GM19328 (cell line): Measurements from ENCODE around the gene ZFPL1.

Source experiments
- ATAC-seq: cut with Tn5 transposase; IDR thresholded peaks from one replicate; pipeline ENCODE4 v1.9.1; 2021; ENCODE audit warnings: mild to moderate bottlenecking, moderate library complexity; ENCODE audit not compliant: unreplicated experiment

ZFPL1 gene

DNA sequence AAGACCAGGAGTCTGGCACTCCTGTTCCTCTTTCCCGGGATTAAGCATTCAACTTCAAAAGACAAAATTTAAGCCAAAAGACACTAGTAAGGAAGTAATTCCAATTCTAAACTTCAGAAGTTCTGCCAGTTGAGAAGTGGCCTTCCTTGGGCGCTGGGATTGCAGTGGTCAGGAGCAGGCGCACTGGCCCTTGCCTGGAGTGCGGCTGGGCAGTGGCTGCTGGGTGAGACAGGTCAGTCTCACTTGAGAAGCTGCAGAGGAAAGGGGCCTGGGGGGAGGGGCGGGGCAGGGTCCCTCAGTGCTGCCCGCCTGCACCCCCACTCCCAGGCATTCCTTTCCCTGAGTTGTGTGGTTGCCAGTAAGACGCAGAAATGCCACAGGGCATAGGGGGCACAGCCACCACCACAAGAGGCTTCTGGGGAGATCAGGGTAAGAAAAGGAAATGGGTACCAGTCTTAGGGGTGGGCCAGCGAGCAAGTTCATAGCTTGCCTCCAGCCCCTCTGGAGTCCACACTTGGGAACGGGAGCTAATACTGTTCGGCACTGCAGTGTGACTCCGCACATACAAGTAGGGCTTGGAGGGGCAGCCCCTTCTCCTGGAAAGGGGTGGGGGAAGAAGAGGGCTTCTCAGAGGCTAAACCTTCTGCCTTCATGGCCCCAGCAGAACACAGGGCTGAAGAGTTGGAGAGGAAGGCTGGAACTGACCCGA is 43.6 kb downstream of the ZFPL1 start:
- no peak for ATAC-seq

GRCh38 chr11:65128182-65129145 is 44.4 kb downstream of the ZFPL1 start:
- no peak for ATAC-seq

- no peak for ATAC-seq
Measured at GRCh38 chr11:65129649-65130441, 45.8 kb downstream of the ZFPL1 start.

DNA sequence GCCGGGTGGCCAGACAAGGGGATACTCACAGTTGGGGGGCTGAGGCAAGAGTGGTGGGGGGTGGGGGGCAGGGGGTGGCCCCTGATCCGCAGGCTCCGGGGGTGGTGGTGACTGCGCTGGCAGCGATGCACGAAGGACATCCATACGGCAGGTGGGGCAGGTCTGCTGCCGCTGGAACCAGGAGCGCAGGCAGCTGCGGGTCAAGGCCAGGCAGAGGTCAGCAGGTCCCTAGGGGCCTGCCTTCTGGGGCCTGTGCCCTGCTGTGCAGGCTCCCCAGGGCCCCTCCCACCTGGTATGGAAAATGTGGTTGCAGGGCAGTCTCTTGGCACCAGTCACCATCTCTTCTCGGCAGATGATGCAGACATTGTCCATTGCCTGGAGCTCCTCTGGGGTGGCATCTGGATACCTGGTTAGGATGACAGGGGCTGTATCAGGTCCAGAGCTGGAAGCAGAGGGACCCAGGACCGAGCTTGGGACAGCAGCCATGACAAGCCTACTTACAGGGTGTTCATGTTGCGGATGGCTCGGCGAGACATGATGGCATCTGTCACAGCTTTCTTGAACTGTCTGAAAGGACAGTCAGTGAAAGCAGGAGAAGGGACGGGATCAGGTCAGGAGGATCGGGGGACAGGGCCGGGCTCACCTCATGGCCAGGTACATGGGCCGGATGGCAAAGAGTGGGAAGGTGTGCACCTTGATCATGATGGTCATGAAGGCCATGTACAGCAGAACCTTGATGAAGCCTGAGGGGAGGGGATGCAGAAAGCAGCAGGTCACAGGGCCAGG is 46.8 kb downstream of the ZFPL1 start:
- ATAC-seq, result no peak

- ATAC-seq, result no peak
Measured at GRCh38 chr11:65131417-65131776, 47.4 kb downstream of the ZFPL1 start.

GRCh38 chr11:65131895-65132237 is 47.8 kb downstream of the ZFPL1 start:
- ATAC-seq, result no peak

DNA sequence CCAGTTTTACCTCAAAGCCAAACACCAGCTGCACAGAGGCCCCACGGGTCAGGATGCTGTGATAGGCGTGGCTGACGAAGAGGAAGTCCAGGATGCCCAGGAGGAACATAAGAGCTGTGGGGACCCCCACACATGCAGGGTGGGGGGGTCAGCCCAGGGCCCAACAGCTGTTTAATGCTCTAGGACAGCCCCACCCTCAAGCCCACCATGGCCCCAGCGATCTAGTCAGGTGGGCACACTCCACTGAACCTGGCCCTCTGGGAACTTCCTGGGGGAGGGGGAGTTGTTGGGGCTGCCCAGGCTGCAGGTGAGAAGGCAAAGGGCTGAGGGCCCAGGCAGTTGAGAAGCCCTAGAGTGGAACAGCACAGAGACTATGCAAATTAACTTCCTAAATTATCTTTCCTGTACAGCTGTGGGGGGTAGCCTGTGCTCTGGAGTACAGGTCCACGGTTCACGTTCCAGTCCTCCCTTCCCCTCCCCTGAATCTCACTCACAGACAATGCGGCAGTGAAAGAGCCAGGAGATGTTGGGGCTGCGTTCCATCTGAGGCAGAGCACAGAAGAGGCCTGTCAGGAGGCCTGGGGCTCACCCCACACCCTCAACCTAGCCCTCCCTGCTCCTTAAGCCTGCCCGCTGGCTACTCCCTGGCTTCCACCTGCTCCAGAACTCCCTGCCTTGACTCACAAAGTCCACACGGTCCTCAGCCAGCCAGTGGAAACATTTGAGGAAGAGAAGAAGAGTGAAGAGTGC is 48.4 kb downstream of the ZFPL1 start:
- ATAC-seq, result peak; percentile 47

- no peak for ATAC-seq
Measured at GRCh38 chr11:65132988-65133700, 49.1 kb downstream of the ZFPL1 start.

DNA sequence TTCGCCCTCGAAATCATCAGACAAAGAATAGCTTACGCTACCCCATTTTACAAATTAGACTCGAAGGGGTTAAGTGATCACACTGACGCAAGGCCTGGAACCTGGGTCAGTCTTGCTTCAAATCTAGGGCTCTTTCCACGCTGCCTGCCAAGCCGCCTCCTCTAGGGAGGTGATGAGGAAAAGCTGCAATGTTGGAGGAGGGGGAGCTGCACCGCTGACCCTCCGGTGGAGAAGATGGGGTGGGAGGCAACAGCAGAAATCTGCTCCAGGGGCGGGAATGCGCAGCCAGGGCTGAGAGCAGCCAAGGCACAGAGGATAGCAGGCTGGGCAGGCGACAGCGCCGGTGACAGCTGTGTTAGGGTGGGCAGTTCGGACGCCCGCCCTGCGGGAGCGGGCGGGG is 49.7 kb downstream of the ZFPL1 start:
- ATAC-seq, result no peak

GRCh38 chr11:65134240-65134951 is 50.4 kb downstream of the ZFPL1 start, which contains the start of gene SYVN1:
SYVN1 (minus strand) TSS chr11:65134519; CDS start chr11:65133601, 918 bp downstream.
- peak; percentile 50 for ATAC-seq

- peak; percentile 50 for ATAC-seq
Measured at GRCh38 chr11:65134952-65135632, 51.1 kb downstream of the ZFPL1 start.

DNA sequence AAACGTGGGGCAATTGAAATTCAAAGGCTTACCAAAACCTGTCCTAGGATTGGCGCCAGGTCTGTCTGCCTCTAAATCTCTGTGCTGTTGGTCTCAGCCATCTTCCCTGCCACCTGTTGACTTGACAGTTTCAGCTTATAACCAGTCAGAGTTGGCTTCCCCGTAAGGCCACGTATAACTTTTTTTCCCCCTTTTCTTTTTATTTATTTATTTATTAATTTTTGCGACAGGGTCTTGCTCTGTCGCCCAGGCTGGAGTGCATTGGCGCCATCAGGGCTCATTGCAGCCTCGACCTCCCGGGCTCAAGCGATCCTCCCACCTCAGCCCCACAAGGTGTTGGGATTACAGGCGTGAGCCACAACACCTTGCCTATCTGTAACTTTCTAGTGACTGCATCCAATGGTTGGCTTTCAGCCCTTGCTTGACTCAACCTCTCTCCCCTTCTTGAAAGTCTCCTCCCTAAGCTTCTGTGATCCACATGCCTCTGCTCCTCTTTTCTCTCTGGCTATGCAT is 51.7 kb downstream of the ZFPL1 start:
- ATAC-seq, result no peak

DNA sequence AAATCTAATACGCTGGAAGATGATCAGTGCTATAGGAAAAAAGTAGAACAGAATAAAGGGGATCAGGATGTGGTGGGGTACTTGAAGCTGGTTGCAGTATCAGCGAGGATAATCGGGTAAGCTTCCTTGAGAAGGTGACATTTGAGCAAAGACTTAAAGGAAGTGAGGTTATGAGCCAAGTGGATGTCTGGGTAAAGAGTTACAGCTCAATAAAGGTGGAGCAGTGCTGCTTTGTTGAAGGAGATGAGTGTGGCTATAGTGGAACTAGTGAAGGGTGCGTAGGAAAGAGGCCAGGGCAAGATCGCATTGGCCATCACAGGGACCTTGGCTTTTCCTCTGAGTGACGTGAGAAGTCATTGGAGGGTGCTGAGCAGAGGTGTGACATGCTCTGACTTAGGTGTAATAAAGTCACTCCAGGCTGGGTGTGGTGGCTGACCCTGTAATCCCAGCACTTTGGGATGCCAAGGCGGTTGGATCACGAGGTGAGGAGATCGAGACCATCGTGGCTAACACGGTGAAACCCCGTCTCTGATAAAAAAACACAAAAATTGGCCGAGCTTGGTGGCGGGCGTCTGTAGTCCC is 52.6 kb downstream of the ZFPL1 start:
- no peak for ATAC-seq
